ENCODE results near the gene TPRG1. TPM values are rescaled to one million over a fixed set of nuclear protein-coding genes. Genes with fewer than 3 reads are reported as not detected.

The TPRG1 gene
- total and polyA plus RNA-seq, 2 of the 8 experiments (the other 6 are each of a cell fraction or from before 2014, with no cell fraction given), result 0.37 to 0.47 TPM

DNA sequence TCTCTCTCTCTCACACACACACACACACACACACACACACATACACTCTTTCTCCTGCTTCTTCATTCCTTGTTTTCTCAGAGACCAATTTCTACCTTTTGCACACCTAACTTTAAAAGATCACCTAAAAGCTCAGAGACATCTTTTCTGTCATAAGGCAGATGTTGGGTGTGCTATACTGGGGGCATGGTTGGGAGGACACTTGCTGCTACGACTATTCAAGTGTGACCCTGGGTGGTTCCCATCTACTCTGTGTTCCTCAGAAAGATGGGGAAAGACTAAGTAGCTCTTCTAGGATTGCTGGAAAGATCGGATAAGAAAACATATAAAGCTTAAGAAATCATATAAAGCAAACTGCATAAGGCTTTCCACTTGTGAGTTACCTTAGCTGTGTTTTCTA lies 33.2 kb downstream of the TPRG1 start:
- Histone ChIP-seq H2BK12ac (ENCODE audit: low read depth, low read length) (no peak overlapping the region), H3K4me1 (replicated peaks in 1 of 4; ENCODE audit: control insufficient read depth in 3 of 4, insufficient read depth in 4 of 4, low read length in 3 of 4) (peaks cover 0 to 3% (median 0%) of the 10 kb centered on the region in 4 experiments; a peak in 1 of 7 replicates), H3K9me3 (ENCODE audit: insufficient read depth in 2 of 2, low read depth in 1 of 2, low read length in 1 of 2) (no peaks in the 10 kb centered on the region), H3K9ac (replicated peaks in 1 of 4; ENCODE audit: extremely low read depth in 1 of 4, low read depth in 3 of 4, low read length in 3 of 4) (no peak overlapping the region), H2AK5ac (ENCODE audit: low read depth, low read length) (no peak overlapping the region), H2BK15ac (ENCODE audit: low read length) (no peak overlapping the region), H3K14ac (ENCODE audit: insufficient read length) (no peak overlapping the region), H2BK20ac (ENCODE audit: low read length) (no peak overlapping the region), H2BK120ac (replicated peaks; ENCODE audit: low read depth, low read length) (no peak overlapping the region), H3K4ac (replicated peaks; ENCODE audit: insufficient read length, low read depth, low read length) (no peak overlapping the region), H4K5ac (ENCODE audit: insufficient read length, low read depth, low read length) (no peak overlapping the region), H3K23ac (ENCODE audit: insufficient read length) (no peak overlapping the region), H4K20me1 (replicated peaks in 1 of 2; ENCODE audit: control insufficient read depth in 1 of 2, insufficient read depth in 2 of 2, low read length in 2 of 2) (no peaks in the 10 kb centered on the region), H3K27ac (ENCODE audit: low read depth, low read length) (no peak overlapping the region), H3K79me2 (ENCODE audit: control insufficient read depth in 1 of 2, insufficient read depth in 2 of 2, low read length in 2 of 2) (no peaks in the 10 kb centered on the region), H3K4me2 (ENCODE audit: insufficient read depth in 1 of 2, low read depth in 2 of 2, low read length in 2 of 2) (no peak overlapping the region), H3K18ac (ENCODE audit: extremely low read depth, low read length) (no peak overlapping the region), H4K91ac (replicated peaks; ENCODE audit: insufficient read length, low read length) (no peak overlapping the region), H4K8ac (ENCODE audit: extremely low read depth, insufficient read depth, low read length) (no peak overlapping the region), H2BK5ac (ENCODE audit: low read depth, low read length) (no peak overlapping the region), H3K56ac (replicated peaks; ENCODE audit: insufficient read length, low read depth, low read length) (no peak overlapping the region), H3K27me3 (replicated peaks in 1 of 4; ENCODE audit: control insufficient read depth in 3 of 4, extremely low read depth in 1 of 4, insufficient read depth in 3 of 4, low read length in 3 of 4) (no peaks in the 10 kb centered on the region), H3K23me2 (ENCODE audit: low read depth, low read length) (no peaks in the 10 kb centered on the region; the same call in 1 of the 2 replicates), H3K36me3 (ENCODE audit: control insufficient read depth in 2 of 4, insufficient read depth in 4 of 4, low read length in 3 of 4) (no peaks in the 10 kb centered on the region), H2AFZ (ENCODE audit: low read length) (no peak overlapping the region), H3K79me1 (ENCODE audit: low read depth, low read length) (no peaks in the 10 kb centered on the region), H3K4me3 (ENCODE audit: extremely low read depth in 1 of 4, insufficient read depth in 2 of 4, low read depth in 3 of 4, low read length in 4 of 4) (no peak overlapping the region)
- TF ChIP-seq BACH1 (IDR thresholded peaks at IDR 0.05; ENCODE audit: low read length) (no peak), JUND (IDR thresholded peaks at IDR 0.05; ENCODE audit: low read length) (no peak), ATF3 (IDR thresholded peaks at IDR 0.05; ENCODE audit: insufficient read depth, low read depth, low read length) (no peak), MAFK (IDR thresholded peaks at IDR 0.05; ENCODE audit: low read depth, low read length) (no peak), TAF1 (IDR thresholded peaks at IDR 0.05; ENCODE audit: low read depth, low read length) (no peak), GABPA (IDR thresholded peaks at IDR 0.05; ENCODE audit: borderline replicate concordance, insufficient read depth, low read length) (no peak), CHD1 (IDR thresholded peaks at IDR 0.05; ENCODE audit: low read depth, low read length) (no peak), CTCF (IDR thresholded peaks at IDR 0.05; ENCODE audit: control extremely low read depth in 1 of 3, insufficient read depth in 1 of 3, low read depth in 1 of 3, low read length in 3 of 3) (no peak), FOSL1 (IDR thresholded peaks at IDR 0.05; ENCODE audit: insufficient read depth, low read depth, low read length) (no peak), RXRA (IDR thresholded peaks at IDR 0.05; ENCODE audit: insufficient read depth, low read depth, low read length) (no peak), NRF1 (IDR thresholded peaks at IDR 0.05; ENCODE audit: low read depth, low read length) (no peak)
- DNase-seq (ENCODE audit: low read depth in 1 of 2, low spot score in 2 of 2) (no peak), FAIRE-seq (no peak)
- ChIA-PET CTCF (ENCODE audit: partially characterized antibody) (interaction anchor here (1.1 to 2.2 kb wide), 8 partner anchors 10 to 744 kb away, joined by 3 to 13 read pairs (median 4); no protein-coding TSS in a partner anchor), POLR2A (ENCODE audit: partially characterized antibody) (no interaction called here)
- 79% methylated on average over 2 of the region's 2 CpGs; no CpG with 5 or more reads in 1 of the 2 experiments for WGBS, 2 experiments (ENCODE audit: extremely low coverage in 1 of 2, insufficient coverage in 1 of 2, insufficient read length in 1 of 2, insufficient replicate concordance in 2 of 2, low coverage in 1 of 2, low lambda C conversion rate in 2 of 2, missing lambda C conversion rate in 1 of 2)

Measured in H1 (cell line).